Measurements from ENCODE around the gene TRPT1.

TRPT1 gene

GRCh38 chr11:64230171-64230984 is 4.4 kb upstream of the TRPT1 start, which contains the start of gene DNAJC4:
Gene DNAJC4 (plus strand): TSS chr11:64230548. CDS start chr11:64230855, 307 bp downstream.
- DNase-seq (ENCODE audit: low read depth in 2 of 2): peak; percentile 56 to 67

GRCh38 chr11:64229744-64230170 is 3.8 kb upstream of the TRPT1 start:
- no peak for DNase-seq (ENCODE audit: low read depth in 2 of 2)

- no peak for DNase-seq (ENCODE audit: low read depth in 2 of 2)
Measured at GRCh38 chr11:64229090-64229743, 3.2 kb upstream of the TRPT1 start.

- DNase-seq (ENCODE audit: low read depth in 2 of 2): no peak
Measured at GRCh38 chr11:64227405-64227956, 1.5 kb upstream of the TRPT1 start.

- no peak for DNase-seq (ENCODE audit: low read depth in 2 of 2)
Measured at GRCh38 chr11:64226507-64227051, 593 bp upstream of the TRPT1 start.

- DNase-seq (ENCODE audit: low read depth in 2 of 2): no peak
Measured at GRCh38 chr11:64224891-64225607, 937 bp downstream of the TRPT1 start.

- DNase-seq (ENCODE audit: low read depth in 2 of 2): no peak
Measured at GRCh38 chr11:64224151-64224890, 1.7 kb downstream of the TRPT1 start.

- DNase-seq (ENCODE audit: low read depth in 2 of 2): no peak
Measured at GRCh38 chr11:64223001-64223651, 2.9 kb downstream of the TRPT1 start.

GRCh38 chr11:64222651-64223000 is 3.4 kb downstream of the TRPT1 start:
- no peak for DNase-seq (ENCODE audit: low read depth in 2 of 2)

GRCh38 chr11:64220798-64221197 is 5.2 kb downstream of the TRPT1 start:
- no peak for DNase-seq (ENCODE audit: low read depth in 2 of 2)

GRCh38 chr11:64220271-64220670 is 5.7 kb downstream of the TRPT1 start:
- no peak for DNase-seq (ENCODE audit: low read depth in 2 of 2)

GRCh38 chr11:64219755-64220154 is 6.2 kb downstream of the TRPT1 start:
- DNase-seq (ENCODE audit: low read depth in 2 of 2): no peak

GRCh38 chr11:64219354-64219684 is 6.7 kb downstream of the TRPT1 start:
- DNase-seq (ENCODE audit: low read depth in 2 of 2): no peak

GRCh38 chr11:64218628-64219353 is 7.2 kb downstream of the TRPT1 start:
- DNase-seq (ENCODE audit: low read depth in 2 of 2): no peak

GRCh38 chr11:64216879-64217278 is 9.1 kb downstream of the TRPT1 start:
- no peak for DNase-seq (ENCODE audit: low read depth in 2 of 2)

GRCh38 chr11:64211181-64211872 is 14.7 kb downstream of the TRPT1 start:
- no peak for DNase-seq (ENCODE audit: low read depth in 2 of 2)

- DNase-seq (ENCODE audit: low read depth in 2 of 2): no peak
Measured at GRCh38 chr11:64210301-64211020, 15.5 kb downstream of the TRPT1 start.

- no peak for DNase-seq (ENCODE audit: low read depth in 2 of 2)
Measured at GRCh38 chr11:64209563-64209843, 16.5 kb downstream of the TRPT1 start.

Data from fibroblast of skin of left quadriceps (primary cell).